HCT116 (cell line): ENCODE data around the gene MAL. TPM values are rescaled to one million over a fixed set of nuclear protein-coding genes. Genes with fewer than 3 reads are reported as not detected.

Experiments used
- ATAC-seq: fragments of 200-7000 bp; cut with Tn5 transposase; 2 replicates; pipeline ENCODE4 v1.9.1; 2020; ENCODE audit warnings: mild to moderate bottlenecking, moderate library complexity
- BruUV-seq: library from RNA; stranded (reverse); fragments of 400-500 nt; replicated peaks from 2 replicates; lab custom pipeline; 2021; lab: Mats Ljungman, UMichigan
- CTCF ChIA-PET: fragments of 300-600 bp; sonication (Branson Sonifier 250); formaldehyde crosslinking; loops from one replicate; lab custom pipeline; 2021; ENCODE audit warnings: antibody characterized with exemption; lab: Charles Lee
- POLR2A ChIA-PET: fragments of 300-600, 350-600 bp; sonication (Branson Sonifier 250); formaldehyde crosslinking; loops from one replicate; lab custom pipeline; 2021; ENCODE audit warnings: antibody characterized with exemption; lab: Charles Lee
- RAD21 ChIA-PET, 2 experiments: fragments of 300-600 bp; sonication (Branson Sonifier 250); formaldehyde crosslinking; loops; one replicate each; lab custom pipeline; 2023; ENCODE audit warnings: low total read pairs in 2 of 2; ENCODE audit not compliant: uncharacterized antibody in 2 of 2, unreplicated experiment in 2 of 2, low non-redundant PET in 1 of 2; lab: Charles Lee
- DNase-seq: peaks from one replicate; pipeline ENCODE4 v3.0.0-alpha.2; 2010; ENCODE audit warnings: low read depth, low spot score
- H2AFZ ChIP-seq: fragments of 200-600 bp; shearing (Covaris generic), sonication (generic); 2 replicates; pipeline ENCODE4 v1.6.1; 2017; ENCODE audit warnings: low read depth, mixed run types, mixed read lengths, antibody characterized with exemption, low read length; ENCODE audit not compliant: poor library complexity, severe bottlenecking
- H3K27ac ChIP-seq: 2 replicates; pipeline ENCODE4 v1.5.1; 2012; ENCODE audit warnings: low read depth, low read length
- H3K27me3 ChIP-seq: fragments of 200-600 bp; sonication (generic); 2 replicates; pipeline ENCODE4 v1.6.1; 2016; ENCODE audit warnings: mixed run types, low read length, mixed read lengths; ENCODE audit not compliant: insufficient read depth
- H3K36me3 ChIP-seq, 2 experiments: fragments of 200-500 bp in 1 of 2; fragments of 200-600 bp in 1 of 2; sonication (Bioruptor generic) in 1 of 2; sonication (generic) in 1 of 2; 2 replicates each; pipeline versions ENCODE4 v1.5.1 to v1.6.1; 2014 to 2016; ENCODE audit warnings: low read length in 2 of 2, inconsistent platforms in 1 of 2, mixed read lengths in 1 of 2, mixed run types in 1 of 2; ENCODE audit not compliant: insufficient read depth in 2 of 2, control insufficient read depth in 1 of 2
- H3K4me1 ChIP-seq, 2 experiments: fragments of 200-600 bp in 1 of 2; sonication (generic) in 1 of 2; 2 replicates each; pipeline versions ENCODE4 v1.5.1 to v1.6.1; 2012 to 2017; ENCODE audit warnings: low read length in 2 of 2, inconsistent platforms in 1 of 2, mild to moderate bottlenecking in 1 of 2, mixed read lengths in 1 of 2, mixed run types in 1 of 2, moderate library complexity in 1 of 2; ENCODE audit not compliant: insufficient read depth in 2 of 2, control insufficient read depth in 1 of 2
- H3K4me2 ChIP-seq: fragments of 200-600 bp; sonication (generic); 2 replicates; pipeline ENCODE4 v1.6.1; 2017; ENCODE audit warnings: mixed run types, low read length, mixed read lengths
- H3K4me3 ChIP-seq, 2 experiments: fragments of 200-600 bp in 1 of 2; sonication (generic) in 1 of 2; replicated peaks in 1 of 2; 2 replicates each; pipeline ENCODE4 v1.5.1; 2011 to 2016; ENCODE audit warnings: low read length in 2 of 2, control low read depth in 1 of 2, low read depth in 1 of 2, mild to moderate bottlenecking in 1 of 2, mixed read lengths in 1 of 2, mixed run types in 1 of 2
- H3K79me2 ChIP-seq: fragments of 200-600 bp; sonication (generic); 2 replicates; pipeline ENCODE4 v1.6.1; 2017; ENCODE audit warnings: mild to moderate bottlenecking, mixed run types, low read length, moderate library complexity, mixed read lengths; ENCODE audit not compliant: insufficient read depth
- H3K9ac ChIP-seq: fragments of 200-600 bp; sonication (generic); 2 replicates; pipeline ENCODE4 v1.6.1; 2016; ENCODE audit warnings: low read length, mixed read lengths
- H3K9me2 ChIP-seq: fragments of 200-600 bp; sonication (generic), shearing (Covaris generic); 2 replicates; pipeline ENCODE4 v1.6.1; 2017; ENCODE audit warnings: mixed run types, mild to moderate bottlenecking, moderate library complexity; ENCODE audit not compliant: insufficient read depth
- H3K9me3 ChIP-seq, 2 experiments: fragments of 200-500 bp in 1 of 2; fragments of 200-600 bp in 1 of 2; sonication (Bioruptor generic) in 1 of 2; sonication (generic) in 1 of 2; 2 replicates each; pipeline ENCODE4 v1.6.1; 2014 to 2017; ENCODE audit warnings: low read length in 2 of 2, mixed read lengths in 2 of 2, inconsistent platforms in 1 of 2, low read depth in 1 of 2, mild to moderate bottlenecking in 1 of 2, mixed run types in 1 of 2, moderate library complexity in 1 of 2; ENCODE audit not compliant: control insufficient read depth in 1 of 2, insufficient read depth in 1 of 2
- H4K20me1 ChIP-seq: fragments of 200-600 bp; sonication (generic), shearing (Covaris generic); 2 replicates; pipeline ENCODE4 v1.6.1; 2017; ENCODE audit warnings: mixed run types, mild to moderate bottlenecking, moderate library complexity; ENCODE audit not compliant: insufficient read depth
- ATF3 ChIP-seq: IDR thresholded peaks from 2 replicates; pipeline ENCODE4 v1.6.1; 2012
- CEBPB ChIP-seq: IDR thresholded peaks from 2 replicates; pipeline ENCODE4 v1.6.1; 2012; ENCODE audit warnings: low read depth
- CTCF ChIP-seq, 3 experiments: fragments of 200-600 bp in 1 of 3; sonication (generic) in 1 of 3; IDR thresholded peaks in 2 of 3; conservative IDR thresholded peaks in 1 of 3; 2 replicates each; pipeline ENCODE4 v1.5.1; 2012 to 2017; ENCODE audit warnings: low read depth in 2 of 3, low read length in 2 of 3, antibody characterized with exemption in 1 of 3, borderline replicate concordance in 1 of 3, control low read depth in 1 of 3, mild to moderate bottlenecking in 1 of 3, mixed read lengths in 1 of 3, mixed run types in 1 of 3, moderate library complexity in 1 of 3; ENCODE audit not compliant: insufficient read depth in 1 of 3
- EZH2phosphoT487 ChIP-seq: fragments of 200-600 bp; IDR thresholded peaks from 2 replicates; pipeline ENCODE4 v1.6.1; 2018; ENCODE audit warnings: antibody characterized with exemption, borderline replicate concordance
- JUND ChIP-seq: IDR thresholded peaks from 2 replicates; pipeline ENCODE4 v1.6.1; 2012
- MAX ChIP-seq: IDR thresholded peaks from 2 replicates; pipeline ENCODE4 v1.6.1; 2012
- POLR2A ChIP-seq: IDR thresholded peaks from 2 replicates; pipeline ENCODE4 v1.7.0; 2011; ENCODE audit warnings: borderline replicate concordance; ENCODE audit not compliant: insufficient read depth, insufficient read length; ENCODE audit errors: extremely low read depth
- POLR2AphosphoS5 ChIP-seq: IDR thresholded peaks from 2 replicates; pipeline ENCODE4 v1.6.1; 2011; ENCODE audit warnings: mild to moderate bottlenecking, low read depth, low read length, moderate library complexity
- SIN3A ChIP-seq: IDR thresholded peaks from 2 replicates; pipeline ENCODE4 v1.6.1; 2012; ENCODE audit warnings: low read depth
- intact Hi-C: fragments of 100-400 bp; cut with micrococcal nuclease; formaldehyde crosslinking; loops from 2 replicates; pipeline ENCODE4 v1.10.0; 2022
- total RNA-seq: library from RNA; stranded (reverse); gene quantifications from one replicate; pipeline ENCODE4 v1.2.1, GENCODE V29; 2021; ENCODE audit not compliant: unreplicated experiment

The MAL gene
- total RNA-seq, 1 experiment from 2014 or later = not detected

- ATAC-seq = no peak
- H3K4me3 ChIP-seq = no peak overlapping the region
Measured at GRCh38 chr2:95031076-95031725, 5.7 kb downstream of the MAL start.

GRCh38 chr2:95031726-95032116 lies 6.2 kb downstream of the MAL start:
- Histone ChIP-seq H3K27me3 (no peaks in the 10 kb centered on the region), H3K27ac (no peak overlapping the region), H3K9ac (no peak overlapping the region), H3K36me3 (no peaks in the 10 kb centered on the region), H3K79me2 (no peaks in the 10 kb centered on the region), H4K20me1 (no peaks in the 10 kb centered on the region), H3K9me2 (no peaks in the 10 kb centered on the region), H3K4me1 (peaks cover 7 to 27% of the 10 kb centered on the region in 2 experiments), H3K4me2 (no peak overlapping the region), H3K4me3 (no peak overlapping the region), H3K9me3 (no peaks in the 10 kb centered on the region), H2AFZ (no peak overlapping the region)
- CTCF ChIA-PET = interaction anchor here (1.6 kb wide), 1 partner anchor 9 kb away, joined by 7 read pairs; no protein-coding TSS in a partner anchor
- BruUV-seq = no TSS peak
- no peak for TF ChIP-seq CEBPB
- no peak for TF ChIP-seq MAX
- no peak for TF ChIP-seq POLR2A
- TF ChIP-seq CTCF (IDR thresholded peaks at IDR 0.05 in 2 of 3, conservative IDR thresholded peaks at IDR 0.05 in 1 of 3; ENCODE audit: borderline replicate concordance in 1 of 3, insufficient read depth in 1 of 3, low read depth in 2 of 3, low read length in 2 of 3) = no peak
- ATAC-seq (no peak), DNase-seq (no peak)
- RAD21 ChIA-PET = no interaction called here
- POLR2A ChIA-PET = no interaction called here
- intact Hi-C loops = no loop called here

More at GRCh38 chr2:95031076-95031725, 5.7 kb downstream of the MAL start:
- H3K9ac ChIP-seq = no peak overlapping the region
- no peaks in the 10 kb centered on the region for H3K36me3 ChIP-seq
- H3K27ac ChIP-seq = no peak overlapping the region
- no peaks in the 10 kb centered on the region for H3K9me3 ChIP-seq
- no peaks in the 10 kb centered on the region for H3K79me2 ChIP-seq
- DNase-seq = no peak
- TF ChIP-seq JUND = no peak
- TF ChIP-seq EZH2phosphoT487 = no peak
- TF ChIP-seq POLR2AphosphoS5 = no peak
- TF ChIP-seq ATF3 = no peak
- no peak for TF ChIP-seq SIN3A
- intact Hi-C loops = no loop called here
- BruUV-seq = no TSS peak
- H3K27me3 ChIP-seq = no peaks in the 10 kb centered on the region
- H3K9me2 ChIP-seq = no peaks in the 10 kb centered on the region
- no peaks in the 10 kb centered on the region for H4K20me1 ChIP-seq
- ChIA-PET POLR2A (no interaction called here), CTCF (interaction anchor here (1.6 kb wide), 1 partner anchor 9 kb away, joined by 7 read pairs; no protein-coding TSS in a partner anchor), RAD21 (no interaction called here)
- H2AFZ ChIP-seq = no peak overlapping the region
- peaks cover 7 to 27% of the 10 kb centered on the region in 2 experiments for H3K4me1 ChIP-seq
- H3K4me2 ChIP-seq = peak overlapping the region; percentile 28; the same call in 1 of the 2 replicates
